ENCODE results near the gene HYKK. TPM values are rescaled to one million over a fixed set of nuclear protein-coding genes. Genes with fewer than 3 reads are reported as not detected.

Gene HYKK
- total and polyA plus RNA-seq, 2 donors (not counting 3 experiments of a cell fraction or from before 2014, with no cell fraction given): 1.0 to 2.1 TPM

DNA sequence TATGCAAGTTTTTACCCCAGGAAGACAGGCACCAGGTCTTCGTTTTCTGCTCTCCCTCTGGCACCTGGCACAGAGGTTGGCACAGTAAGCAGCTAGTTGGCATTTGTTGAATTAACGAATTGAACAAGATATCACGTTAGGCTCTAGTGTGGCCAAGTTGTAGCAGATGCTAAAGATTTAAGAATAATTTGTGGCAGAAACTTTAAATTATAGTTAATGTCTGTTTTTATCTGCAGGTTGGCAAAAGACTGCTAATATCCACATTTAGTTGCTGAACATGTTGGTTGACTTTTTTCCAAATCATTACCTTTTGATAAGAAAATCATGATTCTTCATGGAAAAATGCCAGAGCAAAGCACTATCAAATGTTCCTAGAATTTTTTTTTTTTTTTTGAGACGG, 66.0 kb downstream of the HYKK start:
- CTCF ChIA-PET: interaction anchor here (0.7 kb wide), 1 partner anchor 20 kb away, joined by 3 read pairs; no protein-coding TSS in a partner anchor
- Histone ChIP-seq H3K36me3 (ENCODE audit: control insufficient read depth in 2 of 2, extremely low read depth in 1 of 2, insufficient read depth in 2 of 2, low read length in 2 of 2) (no peaks in the 10 kb centered on the region), H3K4me2 (ENCODE audit: insufficient read depth, low read length) (no peak overlapping the region), H3K9me1 (replicated peaks; ENCODE audit: control insufficient read depth, extremely low read depth, insufficient read depth, low read length) (no peaks in the 10 kb centered on the region), H2AFZ (ENCODE audit: low read depth, low read length) (no peak overlapping the region), H3K4me1 (ENCODE audit: control insufficient read depth, extremely low read depth, insufficient read depth, low read length) (no peaks in the 10 kb centered on the region), H3K27me3 (ENCODE audit: control insufficient read depth in 2 of 2, insufficient read depth in 2 of 2, low read length in 2 of 2) (no peaks in the 10 kb centered on the region), H3K9ac (replicated peaks; ENCODE audit: extremely low read depth, insufficient read depth, low read length) (no peak overlapping the region), H4K20me1 (replicated peaks; ENCODE audit: control insufficient read depth, extremely low read depth, insufficient read depth, low read length) (no peaks in the 10 kb centered on the region), H3K4me3 (replicated peaks in 1 of 3; ENCODE audit: insufficient read depth in 1 of 3, low read depth in 1 of 3, low read length in 3 of 3) (no peak overlapping the region), H3K79me2 (ENCODE audit: control insufficient read depth, insufficient read depth, low read length) (no peaks in the 10 kb centered on the region), H3K27ac (ENCODE audit: insufficient read depth, low read depth, low read length) (no peak overlapping the region), H3K9me3 (replicated peaks; ENCODE audit: control insufficient read depth, insufficient read depth, low read length) (no peaks in the 10 kb centered on the region)
- DNase-seq (ENCODE audit: low read depth, low spot score): no peak
- POLR2A ChIA-PET: no interaction called here
- intact Hi-C loops (cut with micrococcal nuclease): no loop called here
- no TSS peak for BruUV-seq (replicated peaks)
- no peak for FAIRE-seq
- dilution Hi-C loops (cut with MboI; ENCODE audit: extremely low pct_ligation_motif_present, low sequenced_read_pairs): no loop called here
- TF ChIP-seq, protein P1, sequence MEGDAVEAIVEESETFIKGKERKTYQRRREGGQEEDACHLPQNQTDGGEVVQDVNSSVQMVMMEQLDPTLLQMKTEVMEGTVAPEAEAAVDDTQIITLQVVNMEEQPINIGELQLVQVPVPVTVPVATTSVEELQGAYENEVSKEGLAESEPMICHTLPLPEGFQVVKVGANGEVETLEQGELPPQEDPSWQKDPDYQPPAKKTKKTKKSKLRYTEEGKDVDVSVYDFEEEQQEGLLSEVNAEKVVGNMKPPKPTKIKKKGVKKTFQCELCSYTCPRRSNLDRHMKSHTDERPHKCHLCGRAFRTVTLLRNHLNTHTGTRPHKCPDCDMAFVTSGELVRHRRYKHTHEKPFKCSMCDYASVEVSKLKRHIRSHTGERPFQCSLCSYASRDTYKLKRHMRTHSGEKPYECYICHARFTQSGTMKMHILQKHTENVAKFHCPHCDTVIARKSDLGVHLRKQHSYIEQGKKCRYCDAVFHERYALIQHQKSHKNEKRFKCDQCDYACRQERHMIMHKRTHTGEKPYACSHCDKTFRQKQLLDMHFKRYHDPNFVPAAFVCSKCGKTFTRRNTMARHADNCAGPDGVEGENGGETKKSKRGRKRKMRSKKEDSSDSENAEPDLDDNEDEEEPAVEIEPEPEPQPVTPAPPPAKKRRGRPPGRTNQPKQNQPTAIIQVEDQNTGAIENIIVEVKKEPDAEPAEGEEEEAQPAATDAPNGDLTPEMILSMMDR (IDR thresholded peaks at IDR 0.05; ENCODE audit: extremely low read depth in 1 of 2, insufficient read depth in 1 of 2, low read depth in 1 of 2, low read length in 2 of 2): no peak
- TF ChIP-seq JUN (IDR thresholded peaks at IDR 0.05; ENCODE audit: borderline replicate concordance, insufficient read depth, insufficient read length, low read depth): no peak
- no peak for TF ChIP-seq EZH2 (IDR thresholded peaks at IDR 0.05; ENCODE audit: borderline replicate concordance, low read depth, low read length, severe bottlenecking)
- no peak for TF ChIP-seq FOS (IDR thresholded peaks at IDR 0.05; ENCODE audit: borderline replicate concordance, insufficient read depth, low read length)
- TF ChIP-seq POLR2A (IDR thresholded peaks at IDR 0.05; ENCODE audit: low read depth, low read length): no peak
- no peak for TF ChIP-seq MYC (IDR thresholded peaks at IDR 0.05; ENCODE audit: low read depth, low read length)

GRCh38 chr15:78574944-78575343, 67.6 kb downstream of the HYKK start:
- no peaks in the 10 kb centered on the region for H3K36me3 ChIP-seq (ENCODE audit: control insufficient read depth in 2 of 2, extremely low read depth in 1 of 2, insufficient read depth in 2 of 2, low read length in 2 of 2)
- H3K27ac ChIP-seq (ENCODE audit: insufficient read depth, low read depth, low read length): no peak overlapping the region
- DNase-seq (ENCODE audit: low read depth, low spot score) (no peak), FAIRE-seq (no peak)
- H3K9me3 ChIP-seq (replicated peaks; ENCODE audit: control insufficient read depth, insufficient read depth, low read length): no peaks in the 10 kb centered on the region
- TF ChIP-seq POLR2AphosphoS5 (IDR thresholded peaks at IDR 0.05; ENCODE audit: insufficient read depth, low read depth, low read length) (no peak), MYC (IDR thresholded peaks at IDR 0.05; ENCODE audit: low read depth, low read length) (no peak), GATA2 (IDR thresholded peaks at IDR 0.05; ENCODE audit: insufficient read depth, insufficient read length, low read depth, low read length) (no peak)
- TF ChIP-seq, protein P1 (IDR thresholded peaks at IDR 0.05; ENCODE audit: extremely low read depth in 1 of 2, insufficient read depth in 1 of 2, low read depth in 1 of 2, low read length in 2 of 2): no peak
- no TSS peak for BruUV-seq (replicated peaks)
- H2AFZ ChIP-seq (ENCODE audit: low read depth, low read length): no peak overlapping the region
- no peaks in the 10 kb centered on the region for H3K4me1 ChIP-seq (ENCODE audit: control insufficient read depth, extremely low read depth, insufficient read depth, low read length)
- no peaks in the 10 kb centered on the region for H3K27me3 ChIP-seq (ENCODE audit: control insufficient read depth in 2 of 2, insufficient read depth in 2 of 2, low read length in 2 of 2)
- no peak overlapping the region for H3K9ac ChIP-seq (replicated peaks; ENCODE audit: extremely low read depth, insufficient read depth, low read length)
- H3K4me2 ChIP-seq (ENCODE audit: insufficient read depth, low read length): no peak overlapping the region
- intact Hi-C loops (cut with micrococcal nuclease): no loop called here
- H3K79me2 ChIP-seq (ENCODE audit: control insufficient read depth, insufficient read depth, low read length): no peaks in the 10 kb centered on the region
- H3K4me3 ChIP-seq (replicated peaks in 1 of 3; ENCODE audit: insufficient read depth in 1 of 3, low read depth in 1 of 3, low read length in 3 of 3): no peak overlapping the region
- H3K9me1 ChIP-seq (replicated peaks; ENCODE audit: control insufficient read depth, extremely low read depth, insufficient read depth, low read length): no peaks in the 10 kb centered on the region
- POLR2A ChIA-PET: no interaction called here
- CTCF ChIA-PET: interaction anchor here (1.4 kb wide), 1 partner anchor 9 kb away, joined by 4 read pairs; the partner anchor contains the start of gene CHRNA5
- H4K20me1 ChIP-seq (replicated peaks; ENCODE audit: control insufficient read depth, extremely low read depth, insufficient read depth, low read length): no peaks in the 10 kb centered on the region
- dilution Hi-C loops (cut with MboI; ENCODE audit: extremely low pct_ligation_motif_present, low sequenced_read_pairs): no loop called here
